HepG2 (cell line): Measurements from ENCODE around the gene ACSL3.

Experiments used
- DNMT1 ChIP-seq: sonication (generic); formaldehyde crosslinking; IDR thresholded peaks from 2 replicates; pipeline ENCODE4 v1.5.1; 2020; ENCODE audit warnings: mild to moderate bottlenecking, missing genetic modification reagents
- ZNF589 ChIP-seq: sonication (generic); formaldehyde crosslinking; conservative IDR thresholded peaks from 2 replicates; pipeline ENCODE4 v1.8.0; 2022; ENCODE audit warnings: mild to moderate bottlenecking, moderate library complexity, missing genetic modification reagents
- ZNF879 ChIP-seq: sonication (generic); formaldehyde crosslinking; IDR thresholded peaks from 2 replicates; pipeline ENCODE4 v1.8.1; 2023; ENCODE audit warnings: missing genetic modification reagents
- TF ChIP-seq, protein P1 (sequence below): sonication (generic); formaldehyde crosslinking; IDR thresholded peaks from 2 replicates; pipeline ENCODE4 v1.4.0; 2020; ENCODE audit warnings: missing genetic modification reagents

- no peak for TF ChIP-seq DNMT1
- no peak for TF ChIP-seq ZNF589 (CRISPR knock-in tag)
- no peak for TF ChIP-seq ZNF879 (CRISPR knock-in tag)
- TF ChIP-seq, protein P1, sequence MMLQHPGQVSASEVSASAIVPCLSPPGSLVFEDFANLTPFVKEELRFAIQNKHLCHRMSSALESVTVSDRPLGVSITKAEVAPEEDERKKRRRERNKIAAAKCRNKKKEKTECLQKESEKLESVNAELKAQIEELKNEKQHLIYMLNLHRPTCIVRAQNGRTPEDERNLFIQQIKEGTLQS = no peak
Measured at GRCh38 chr2:222976521-222977061, 115.8 kb downstream of the ACSL3 start.
